ENCODE results near the gene CORO2A. TPM values are rescaled to one million over a fixed set of nuclear protein-coding genes. Genes with fewer than 3 reads are reported as not detected.
A peak's percentile ranks its signal among the peaks of the same experiment; 100 is the strongest.
"Not testable (repeated sequence)": the region's sequence is repeated elsewhere in the genome, so short reads cannot be mapped to it uniquely, and the experiment has no call there.

CORO2A gene
- total RNA-seq, 5 donors from 2014 or later (not counting 1 experiment from before 2014, with no cell fraction given), result 9.1 to 12.4 (median 10.8) TPM

DNA sequence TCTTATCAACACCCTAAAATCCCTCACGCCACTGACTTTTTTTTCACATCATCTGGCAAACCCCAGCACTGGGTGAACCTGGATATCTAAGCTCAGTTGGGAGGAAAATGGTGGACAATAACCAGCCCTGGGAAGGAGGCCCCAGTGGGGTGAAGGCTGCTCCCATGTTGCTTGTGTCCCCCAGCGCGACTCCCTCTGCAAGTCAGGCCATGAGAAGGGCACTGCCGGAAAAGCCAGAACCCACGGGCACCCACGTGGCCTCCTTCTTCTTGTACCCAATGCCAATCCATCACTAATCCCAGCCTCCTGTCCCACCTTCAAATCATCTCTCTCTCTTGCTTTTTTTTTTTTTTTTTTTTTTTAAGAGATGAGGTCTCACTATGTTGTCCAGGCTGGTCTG lies 11.4 kb downstream of the CORO2A start:
- ATAC-seq (replicated peaks in 1 of 4) (no peak), DNase-seq (no peak)
- Histone ChIP-seq H3K27ac (ENCODE audit: low read length) (no peak overlapping the region), H3K27me3 (replicated peaks in 1 of 2; ENCODE audit: control insufficient read depth in 2 of 2, extremely low read depth in 1 of 2, insufficient read depth in 2 of 2, low read length in 1 of 2) (no peaks in the 10 kb centered on the region), H3K36me3 (ENCODE audit: control insufficient read depth in 2 of 2, extremely low read depth in 1 of 2, insufficient read depth in 1 of 2, low read length in 1 of 2) (peaks cover 0 to 6% of the 10 kb centered on the region in 2 donors), H3K4me1 (ENCODE audit: control insufficient read depth in 1 of 2, extremely low read depth in 1 of 2, insufficient read depth in 2 of 2, low read length in 2 of 2) (peaks cover 0 to 24% of the 10 kb centered on the region in 2 experiments), H3K4me3 (ENCODE audit: control insufficient read depth in 1 of 2, extremely low read depth in 1 of 2, low read length in 1 of 2) (no peak overlapping the region), H3K9me3 (no peaks in the 10 kb centered on the region)
- H3K4me3 Mint-ChIP-seq, result no peak overlapping the region
- ChIA-PET CTCF (interaction anchor here in 1 of 2 donors (0.6 kb wide), 1 partner anchor 63 kb away, joined by 3 read pairs; no protein-coding TSS in a partner anchor), POLR2A (no interaction called here)
- peaks cover 53 to 74% (median 60%) of the 10 kb centered on the region in 3 donors for H3K4me1 Mint-ChIP-seq
- H3K9me3 Mint-ChIP-seq, result no peaks in the 10 kb centered on the region
- no peak overlapping the region for H3K27ac Mint-ChIP-seq
- H3K36me3 Mint-ChIP-seq, result peaks cover 15% of the 10 kb centered on the region
- no peaks in the 10 kb centered on the region for H3K27me3 Mint-ChIP-seq
- no CpG with 5 or more reads among the region's 6 CpGs for WGBS (ENCODE audit: insufficient coverage)

DNA sequence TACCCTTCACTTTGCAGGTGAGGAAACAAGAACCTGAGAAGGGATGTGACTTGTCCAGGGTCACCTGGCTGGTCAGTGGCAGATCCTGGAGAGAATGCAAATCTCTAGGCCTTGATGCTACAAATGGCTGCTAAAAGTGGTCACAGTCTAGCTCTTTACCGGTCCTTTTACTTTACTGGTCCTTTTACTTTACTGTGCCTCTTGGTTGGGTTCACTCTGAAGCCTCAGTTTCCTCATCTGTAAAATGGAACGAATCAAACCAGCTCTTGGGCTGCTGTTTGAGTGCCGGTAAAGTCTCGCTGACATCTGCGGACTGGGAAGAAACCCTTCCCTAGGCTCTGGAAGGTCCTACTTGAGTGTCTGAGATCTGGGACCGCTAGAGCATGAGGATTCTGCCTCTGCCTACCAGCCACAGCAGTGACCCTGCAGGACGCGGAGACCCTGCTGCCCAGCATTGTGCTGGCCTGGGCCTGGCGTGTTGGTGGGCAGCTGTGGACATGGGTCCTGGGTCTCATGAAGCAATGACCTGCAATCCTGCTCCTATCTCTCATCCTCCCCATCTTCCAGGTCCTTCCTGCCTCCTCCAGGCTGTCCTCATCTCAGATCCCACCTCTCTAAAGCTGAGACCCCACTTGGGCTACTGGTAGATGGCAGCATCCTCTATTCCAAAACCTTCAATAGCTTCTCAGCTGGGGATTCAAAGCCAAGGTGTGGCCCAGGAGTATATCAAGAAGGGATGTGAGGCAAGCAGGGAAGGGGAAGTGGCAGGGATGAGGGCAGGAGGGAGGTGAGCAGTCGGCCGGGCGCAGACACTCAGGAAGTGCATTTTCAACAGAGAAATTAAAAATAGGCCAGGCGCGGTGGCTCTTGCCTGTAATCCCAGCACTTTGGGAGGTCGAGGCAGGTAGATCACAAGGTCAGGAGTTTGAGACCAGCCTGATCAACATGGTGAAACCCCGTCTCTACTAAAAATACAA lies 13.3 kb downstream of the CORO2A start:
- H3K9me3 ChIP-seq, result no peaks in the 10 kb centered on the region
- Mint-ChIP-seq H3K4me1 (peaks cover 43 to 61% (median 52%) of the 10 kb centered on the region in 3 donors), H3K27me3 (no peaks in the 10 kb centered on the region), H3K36me3 (peaks cover 9% of the 10 kb centered on the region), H3K4me3 (no peak overlapping the region), H3K27ac (peak overlapping the region in 1 of 2 donors; percentile 72), H3K9me3 (no peaks in the 10 kb centered on the region)
- POLR2A ChIA-PET, result no interaction called here
- ATAC-seq (replicated peaks in 1 of 4) (no peak), DNase-seq (no peak)
- H3K4me3 ChIP-seq (ENCODE audit: control insufficient read depth in 1 of 2, extremely low read depth in 1 of 2, low read length in 1 of 2), result no peak overlapping the region
- peaks cover 0 to 14% of the 10 kb centered on the region in 2 experiments for H3K4me1 ChIP-seq (ENCODE audit: control insufficient read depth in 1 of 2, extremely low read depth in 1 of 2, insufficient read depth in 2 of 2, low read length in 2 of 2)
- WGBS (ENCODE audit: insufficient coverage), result 91% methylated on average over 8 of the region's 16 CpGs
- H3K27ac ChIP-seq (ENCODE audit: low read length), result no peak overlapping the region
- H3K36me3 ChIP-seq (ENCODE audit: control insufficient read depth in 2 of 2, extremely low read depth in 1 of 2, insufficient read depth in 1 of 2, low read length in 1 of 2), result peaks cover 0 to 6% of the 10 kb centered on the region in 2 donors
- H3K27me3 ChIP-seq (replicated peaks in 1 of 2; ENCODE audit: control insufficient read depth in 2 of 2, extremely low read depth in 1 of 2, insufficient read depth in 2 of 2, low read length in 1 of 2), result no peaks in the 10 kb centered on the region
- CTCF ChIA-PET, result no interaction called here

DNA sequence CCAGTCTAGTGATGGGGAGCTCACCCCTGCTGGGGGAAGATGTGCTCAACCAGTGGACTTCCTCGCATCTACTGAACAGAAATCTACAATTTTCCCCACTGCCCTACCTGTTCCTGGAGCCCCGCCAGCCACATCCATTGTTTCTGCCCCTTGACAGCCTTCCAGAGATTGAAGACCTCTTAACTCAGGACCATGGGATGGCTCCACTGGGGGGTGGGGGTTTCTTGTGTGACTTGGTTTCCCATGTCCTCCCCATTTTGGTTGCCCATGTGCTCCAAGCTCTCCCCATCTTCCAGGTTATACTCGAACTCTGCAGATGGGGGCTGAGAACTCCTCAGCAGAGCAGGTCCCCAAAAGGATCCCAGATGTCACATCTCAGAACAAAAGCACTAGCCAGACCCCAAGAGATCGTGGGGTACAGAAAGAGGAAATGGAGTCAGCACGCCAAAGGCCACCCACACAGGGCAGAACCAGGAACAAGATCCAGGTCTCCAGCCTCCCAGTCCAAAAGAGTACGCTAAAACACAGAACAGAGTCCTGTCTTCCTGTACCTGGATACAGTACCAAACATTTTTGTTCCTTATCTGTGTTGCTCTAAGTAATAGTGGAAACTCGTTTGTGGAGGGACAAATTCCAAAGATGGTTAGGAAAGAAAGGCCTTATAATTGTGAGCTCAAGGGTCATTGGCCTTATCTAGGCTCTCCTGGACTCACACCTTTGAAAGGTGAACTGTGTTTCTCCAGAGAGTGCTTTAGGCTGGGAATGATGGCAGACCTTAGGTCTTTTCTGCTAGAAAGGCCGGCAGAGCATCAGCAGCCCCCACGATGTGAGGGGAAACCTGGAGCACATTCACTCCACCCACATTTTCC lies 15.8 kb downstream of the CORO2A start:
- Mint-ChIP-seq H3K27me3 (no peaks in the 10 kb centered on the region), H3K9me3 (no peaks in the 10 kb centered on the region), H3K27ac (peak overlapping the region in 1 of 2 donors; percentile 39), H3K4me3 (no peak overlapping the region), H3K4me1 (peaks cover 42 to 54% (median 51%) of the 10 kb centered on the region in 3 donors), H3K36me3 (peaks cover 8% of the 10 kb centered on the region)
- no peaks in the 10 kb centered on the region for H3K9me3 ChIP-seq
- POLR2A ChIA-PET, result no interaction called here
- H3K4me3 ChIP-seq (ENCODE audit: control insufficient read depth in 1 of 2, extremely low read depth in 1 of 2, low read length in 1 of 2), result no peak overlapping the region
- DNase-seq, result no peak
- no peaks in the 10 kb centered on the region for H3K27me3 ChIP-seq (replicated peaks in 1 of 2; ENCODE audit: control insufficient read depth in 2 of 2, extremely low read depth in 1 of 2, insufficient read depth in 2 of 2, low read length in 1 of 2)
- CTCF ChIA-PET, result no interaction called here
- H3K36me3 ChIP-seq (ENCODE audit: control insufficient read depth in 2 of 2, extremely low read depth in 1 of 2, insufficient read depth in 1 of 2, low read length in 1 of 2), result peaks cover 0 to 6% of the 10 kb centered on the region in 2 donors
- no peak for ATAC-seq (replicated peaks in 1 of 4)
- peaks cover 0 to 14% of the 10 kb centered on the region in 2 experiments for H3K4me1 ChIP-seq (ENCODE audit: control insufficient read depth in 1 of 2, extremely low read depth in 1 of 2, insufficient read depth in 2 of 2, low read length in 2 of 2)
- H3K27ac ChIP-seq (ENCODE audit: low read length), result no peak overlapping the region
- 86% methylated on average over 2 of the region's 9 CpGs for WGBS (ENCODE audit: insufficient coverage)

DNA sequence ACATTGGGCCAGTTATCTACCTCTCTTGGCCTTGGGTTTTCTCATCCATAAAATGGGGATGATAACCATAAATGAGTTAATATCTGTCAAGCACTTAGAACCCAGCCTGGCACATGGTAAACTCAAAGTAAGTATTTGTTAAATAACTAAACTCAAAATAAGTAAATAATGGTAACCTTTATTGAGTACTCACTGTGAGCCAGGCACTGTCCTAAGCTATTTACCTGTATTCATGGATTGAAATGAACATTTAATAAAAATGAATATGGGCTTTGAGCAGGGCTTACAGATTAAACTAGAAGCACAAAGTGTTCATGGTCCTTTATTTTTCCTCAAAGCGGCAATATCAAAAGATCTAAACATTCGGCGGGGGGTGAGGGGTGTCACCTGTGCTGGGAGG lies 16.7 kb downstream of the CORO2A start:
- no peaks in the 10 kb centered on the region for H3K27me3 ChIP-seq (replicated peaks in 1 of 2; ENCODE audit: control insufficient read depth in 2 of 2, extremely low read depth in 1 of 2, insufficient read depth in 2 of 2, low read length in 1 of 2)
- H3K9me3 ChIP-seq, result no peaks in the 10 kb centered on the region
- ChIA-PET CTCF (no interaction called here), POLR2A (no interaction called here)
- peaks cover 0 to 12% of the 10 kb centered on the region in 2 experiments for H3K4me1 ChIP-seq (ENCODE audit: control insufficient read depth in 1 of 2, extremely low read depth in 1 of 2, insufficient read depth in 2 of 2, low read length in 2 of 2)
- H3K4me1 Mint-ChIP-seq, result peaks cover 42 to 52% (median 50%) of the 10 kb centered on the region in 3 donors
- no peak overlapping the region for H3K4me3 Mint-ChIP-seq
- no peak overlapping the region for H3K4me3 ChIP-seq (ENCODE audit: control insufficient read depth in 1 of 2, extremely low read depth in 1 of 2, low read length in 1 of 2)
- 100% methylated on average over 1 of the region's 3 CpGs for WGBS (ENCODE audit: insufficient coverage)
- peaks cover 0 to 6% of the 10 kb centered on the region in 2 donors for H3K36me3 ChIP-seq (ENCODE audit: control insufficient read depth in 2 of 2, extremely low read depth in 1 of 2, insufficient read depth in 1 of 2, low read length in 1 of 2)
- no peaks in the 10 kb centered on the region for H3K9me3 Mint-ChIP-seq
- no peak overlapping the region for H3K27ac Mint-ChIP-seq
- DNase-seq (no peak), ATAC-seq (replicated peaks in 1 of 4) (no peak)
- H3K36me3 Mint-ChIP-seq, result peaks cover 4% of the 10 kb centered on the region
- no peak overlapping the region for H3K27ac ChIP-seq (ENCODE audit: low read length)
- no peaks in the 10 kb centered on the region for H3K27me3 Mint-ChIP-seq

DNA sequence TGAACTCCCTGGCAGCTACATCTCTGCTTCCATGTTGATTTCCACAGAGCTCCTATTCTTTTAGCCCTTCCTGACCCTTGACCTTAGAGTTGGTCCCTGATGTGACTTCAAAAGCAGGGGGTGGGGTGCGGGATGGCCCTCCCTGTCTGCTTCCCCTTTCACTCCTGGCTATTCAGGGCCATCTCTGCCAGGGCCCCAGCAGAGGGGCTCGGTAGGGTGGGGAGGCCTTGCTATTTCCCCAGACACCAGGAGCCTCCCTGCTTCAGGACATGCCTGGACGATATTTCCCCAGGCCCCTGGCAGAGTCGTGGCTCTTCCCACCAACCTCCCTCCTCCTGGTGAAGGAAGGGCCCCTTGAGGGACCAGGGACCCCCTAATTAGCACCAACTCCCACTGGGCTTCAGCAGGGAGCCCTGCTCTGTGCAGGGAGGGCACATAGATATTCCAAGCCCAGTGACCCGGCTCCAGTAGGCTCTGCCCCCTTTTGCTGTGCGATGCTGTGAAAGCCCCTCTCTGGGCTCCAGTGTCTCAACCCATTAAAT lies 17.3 kb downstream of the CORO2A start:
- ChIA-PET CTCF (no interaction called here), POLR2A (no interaction called here)
- no peak for DNase-seq
- 90% methylated on average over 3 of the region's 6 CpGs for WGBS (ENCODE audit: insufficient coverage)
- Histone ChIP-seq H3K36me3 (ENCODE audit: control insufficient read depth in 2 of 2, extremely low read depth in 1 of 2, insufficient read depth in 1 of 2, low read length in 1 of 2) (peaks cover 0 to 6% of the 10 kb centered on the region in 2 donors), H3K27me3 (replicated peaks in 1 of 2; ENCODE audit: control insufficient read depth in 2 of 2, extremely low read depth in 1 of 2, insufficient read depth in 2 of 2, low read length in 1 of 2) (no peaks in the 10 kb centered on the region), H3K4me3 (ENCODE audit: control insufficient read depth in 1 of 2, extremely low read depth in 1 of 2, low read length in 1 of 2) (no peak overlapping the region), H3K27ac (ENCODE audit: low read length) (no peak overlapping the region), H3K9me3 (no peaks in the 10 kb centered on the region), H3K4me1 (ENCODE audit: control insufficient read depth in 1 of 2, extremely low read depth in 1 of 2, insufficient read depth in 2 of 2, low read length in 2 of 2) (peaks cover 0 to 11% of the 10 kb centered on the region in 2 experiments)
- Mint-ChIP-seq H3K36me3 (peaks cover 4% of the 10 kb centered on the region), H3K4me3 (no peak overlapping the region), H3K27ac (no peak overlapping the region), H3K4me1 (peaks cover 42 to 51% (median 50%) of the 10 kb centered on the region in 3 donors), H3K27me3 (no peaks in the 10 kb centered on the region), H3K9me3 (no peaks in the 10 kb centered on the region)
- no peak for ATAC-seq (replicated peaks in 1 of 4)

GRCh38 chr9:98174502-98174918 lies 17.9 kb downstream of the CORO2A start:
- H3K27me3 Mint-ChIP-seq; H3K36me3 ChIP-seq (ENCODE audit: control insufficient read depth in 2 of 2, extremely low read depth in 1 of 2, insufficient read depth in 1 of 2, low read length in 1 of 2); H3K9me3 ChIP-seq; H3K27ac ChIP-seq (ENCODE audit: low read length); H3K4me3 ChIP-seq (ENCODE audit: control insufficient read depth in 1 of 2, extremely low read depth in 1 of 2, low read length in 1 of 2); DNase-seq; CTCF ChIA-PET; H3K27me3 ChIP-seq (replicated peaks in 1 of 2; ENCODE audit: control insufficient read depth in 2 of 2, extremely low read depth in 1 of 2, insufficient read depth in 2 of 2, low read length in 1 of 2); H3K9me3 Mint-ChIP-seq; ATAC-seq (replicated peaks in 1 of 4); H3K36me3 Mint-ChIP-seq; H3K4me3 Mint-ChIP-seq: not testable (repeated sequence)
- peaks cover 0 to 15% of the 10 kb centered on the region in 2 experiments for H3K4me1 ChIP-seq (ENCODE audit: control insufficient read depth in 1 of 2, extremely low read depth in 1 of 2, insufficient read depth in 2 of 2, low read length in 2 of 2)
- peak overlapping the region in 1 of 2 donors; percentile 25 for H3K27ac Mint-ChIP-seq
- peaks cover 43 to 53% (median 52%) of the 10 kb centered on the region in 3 donors for H3K4me1 Mint-ChIP-seq
- POLR2A ChIA-PET, result interaction anchor here in 1 of 2 donors (0.6 kb wide), 1 partner anchor 72 kb away, joined by 4 read pairs; no protein-coding TSS in a partner anchor
- WGBS (ENCODE audit: insufficient coverage), result no CpG with 5 or more reads among the region's 5 CpGs
